ENCODE data around the gene PDE7B.

GRCh38 chr6:136084403-136084802 is 232.9 kb downstream of the PDE7B start:
- no peak for TF ChIP-seq CTCF (IDR thresholded peaks at IDR 0.05)
- TF ChIP-seq POLR2A (IDR thresholded peaks at IDR 0.05) = no peak
- TF ChIP-seq POLR2AphosphoS5 (IDR thresholded peaks at IDR 0.05) = no peak
